ENCODE measurements around the gene WDR72.

The WDR72 gene

DNA sequence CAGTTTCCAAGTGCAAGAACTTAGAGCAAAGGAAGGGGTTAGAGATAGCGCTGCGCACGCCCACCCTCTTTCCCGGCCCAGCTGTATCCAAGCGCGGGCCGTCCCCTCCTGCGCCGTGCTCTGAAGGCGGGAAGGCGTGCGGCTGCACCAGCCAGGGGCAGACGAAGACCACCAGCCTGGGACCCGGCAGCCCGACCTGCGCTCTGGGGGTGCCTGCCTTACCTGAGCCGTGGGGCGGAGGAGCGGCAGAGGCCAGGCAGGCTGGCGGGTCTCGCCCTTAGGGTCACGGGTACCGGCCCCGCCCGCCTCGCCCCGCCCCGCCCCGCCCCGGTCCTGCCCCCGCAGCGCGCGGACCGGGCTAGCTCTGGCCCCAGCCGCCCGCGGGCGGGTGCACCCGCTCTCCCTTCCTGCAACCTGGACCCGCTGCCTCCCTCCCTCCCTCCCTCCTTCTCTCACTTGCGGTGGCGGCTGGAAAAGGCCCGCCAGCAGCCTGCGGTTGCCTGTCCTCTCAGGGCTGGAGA is at the start of gene WDR72:
TSS of gene WDR72 (minus strand) at position 253 of the 521 bp plus-strand sequence. CDS start 26,514 bp downstream, outside the sequence.
- TF ChIP-seq, protein P1, sequence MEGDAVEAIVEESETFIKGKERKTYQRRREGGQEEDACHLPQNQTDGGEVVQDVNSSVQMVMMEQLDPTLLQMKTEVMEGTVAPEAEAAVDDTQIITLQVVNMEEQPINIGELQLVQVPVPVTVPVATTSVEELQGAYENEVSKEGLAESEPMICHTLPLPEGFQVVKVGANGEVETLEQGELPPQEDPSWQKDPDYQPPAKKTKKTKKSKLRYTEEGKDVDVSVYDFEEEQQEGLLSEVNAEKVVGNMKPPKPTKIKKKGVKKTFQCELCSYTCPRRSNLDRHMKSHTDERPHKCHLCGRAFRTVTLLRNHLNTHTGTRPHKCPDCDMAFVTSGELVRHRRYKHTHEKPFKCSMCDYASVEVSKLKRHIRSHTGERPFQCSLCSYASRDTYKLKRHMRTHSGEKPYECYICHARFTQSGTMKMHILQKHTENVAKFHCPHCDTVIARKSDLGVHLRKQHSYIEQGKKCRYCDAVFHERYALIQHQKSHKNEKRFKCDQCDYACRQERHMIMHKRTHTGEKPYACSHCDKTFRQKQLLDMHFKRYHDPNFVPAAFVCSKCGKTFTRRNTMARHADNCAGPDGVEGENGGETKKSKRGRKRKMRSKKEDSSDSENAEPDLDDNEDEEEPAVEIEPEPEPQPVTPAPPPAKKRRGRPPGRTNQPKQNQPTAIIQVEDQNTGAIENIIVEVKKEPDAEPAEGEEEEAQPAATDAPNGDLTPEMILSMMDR (IDR thresholded peaks at IDR 0.05; ENCODE audit: borderline replicate concordance, insufficient read depth, low read depth, low read length): no peak
- H3K4me3 ChIP-seq (ENCODE audit: low read depth, low read length): no peak within 1 kb of the TSS

DNA sequence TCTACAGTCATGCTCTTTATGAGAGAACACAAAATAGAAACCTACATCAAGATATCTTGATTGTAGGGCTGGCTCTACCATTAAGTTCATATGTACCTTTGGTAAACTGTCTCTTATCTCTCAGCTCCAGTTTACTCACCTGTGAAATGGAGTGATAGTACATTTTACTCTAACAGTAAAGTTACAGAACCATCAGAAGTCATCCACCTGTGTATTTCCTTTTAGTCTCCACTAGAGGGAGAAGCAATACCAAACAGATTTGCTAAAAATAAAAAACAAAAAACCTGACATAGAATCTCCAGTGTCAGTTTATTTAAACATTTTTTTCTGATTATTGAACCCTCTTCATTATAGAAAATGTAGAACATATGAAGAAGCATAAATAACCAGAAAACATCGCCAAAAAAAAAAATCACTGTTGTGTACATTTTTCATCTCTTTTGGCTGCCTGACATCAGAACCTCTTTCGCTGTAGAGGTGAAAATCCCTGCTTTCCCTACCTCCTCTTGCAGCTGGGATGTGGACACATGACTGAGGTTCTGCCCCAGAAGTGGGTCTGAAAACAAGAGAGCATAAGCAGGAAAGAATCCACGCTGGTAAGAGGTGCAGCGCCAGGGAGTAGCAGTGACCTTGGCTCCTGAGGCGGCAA is 48.7 kb upstream of the WDR72 start:
- TF ChIP-seq, protein P1 (IDR thresholded peaks at IDR 0.05; ENCODE audit: borderline replicate concordance, insufficient read depth, low read depth, low read length): peak; percentile 46; the same call in 1 of the 2 replicates

DNA sequence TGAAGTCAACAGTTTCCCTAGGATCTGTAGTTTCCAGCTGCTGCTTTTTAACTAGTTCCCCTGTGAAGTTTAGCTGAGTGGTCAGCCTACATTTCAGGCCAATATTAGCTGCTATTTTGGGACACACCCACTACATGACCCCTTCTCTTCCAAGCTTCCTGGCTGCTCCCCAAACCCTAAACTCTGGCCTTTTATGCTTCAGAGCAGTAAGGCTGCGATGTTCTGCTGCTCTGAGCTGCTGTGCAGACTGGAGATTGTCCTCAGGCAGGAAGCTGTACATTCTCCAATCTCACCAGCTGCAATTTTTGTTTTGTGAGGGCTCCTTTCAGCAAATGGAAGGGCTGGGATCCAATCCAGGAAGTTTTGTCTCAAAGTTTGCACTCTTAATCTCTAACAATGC is 48.0 kb upstream of the WDR72 start:
- no peak overlapping the region for H3K4me3 ChIP-seq (ENCODE audit: low read depth, low read length)
- TF ChIP-seq, protein P1 (IDR thresholded peaks at IDR 0.05; ENCODE audit: borderline replicate concordance, insufficient read depth, low read depth, low read length): no peak

More for the DNA sequence above, 48.7 kb upstream of the WDR72 start:
- no peak overlapping the region for H3K4me3 ChIP-seq (ENCODE audit: low read depth, low read length)

DNA sequence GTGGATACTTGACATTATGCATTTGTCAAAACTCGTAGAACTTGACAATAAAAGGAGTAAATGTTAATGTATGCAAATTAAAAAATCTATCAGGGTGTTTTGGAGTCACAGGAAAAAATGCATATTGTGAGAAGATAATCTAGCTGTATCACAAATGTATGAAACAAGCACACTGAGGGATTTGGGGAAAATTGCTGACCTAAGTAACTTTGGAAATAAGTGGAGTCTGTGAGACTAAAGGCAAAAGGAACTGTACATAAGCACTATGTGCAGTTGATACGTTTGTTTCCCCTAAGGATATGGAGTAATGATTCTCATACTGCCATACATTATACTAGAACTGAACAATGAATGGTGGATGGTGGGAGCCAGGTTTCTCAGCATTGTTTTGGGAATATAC is 43.2 kb upstream of the WDR72 start:
- H3K4me3 ChIP-seq (ENCODE audit: low read depth, low read length): no peak overlapping the region
- TF ChIP-seq, protein P1 (IDR thresholded peaks at IDR 0.05; ENCODE audit: borderline replicate concordance, insufficient read depth, low read depth, low read length): no peak

DNA sequence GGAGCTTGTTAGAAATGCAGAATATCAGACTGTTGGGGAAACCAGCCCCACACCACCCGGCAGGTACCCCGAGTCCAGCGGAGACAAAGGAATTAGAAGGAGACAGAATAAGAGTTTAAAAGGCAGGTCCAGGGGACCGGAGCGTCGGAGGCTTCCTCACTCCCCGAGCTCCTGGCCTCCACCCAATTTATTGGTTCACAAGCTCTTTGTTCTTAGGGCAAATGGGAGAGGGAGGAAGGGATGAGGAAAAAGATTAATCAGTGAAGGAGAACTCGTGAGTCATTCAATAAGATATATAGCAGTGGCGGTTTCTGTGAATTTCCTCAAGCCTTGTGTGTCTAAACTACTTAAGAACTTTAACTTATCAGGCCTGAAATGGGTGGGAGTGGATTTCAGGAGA is 32.1 kb upstream of the WDR72 start:
- no peak overlapping the region for H3K4me3 ChIP-seq (ENCODE audit: low read depth, low read length)
- TF ChIP-seq, protein P1 (IDR thresholded peaks at IDR 0.05; ENCODE audit: borderline replicate concordance, insufficient read depth, low read depth, low read length): no peak

DNA sequence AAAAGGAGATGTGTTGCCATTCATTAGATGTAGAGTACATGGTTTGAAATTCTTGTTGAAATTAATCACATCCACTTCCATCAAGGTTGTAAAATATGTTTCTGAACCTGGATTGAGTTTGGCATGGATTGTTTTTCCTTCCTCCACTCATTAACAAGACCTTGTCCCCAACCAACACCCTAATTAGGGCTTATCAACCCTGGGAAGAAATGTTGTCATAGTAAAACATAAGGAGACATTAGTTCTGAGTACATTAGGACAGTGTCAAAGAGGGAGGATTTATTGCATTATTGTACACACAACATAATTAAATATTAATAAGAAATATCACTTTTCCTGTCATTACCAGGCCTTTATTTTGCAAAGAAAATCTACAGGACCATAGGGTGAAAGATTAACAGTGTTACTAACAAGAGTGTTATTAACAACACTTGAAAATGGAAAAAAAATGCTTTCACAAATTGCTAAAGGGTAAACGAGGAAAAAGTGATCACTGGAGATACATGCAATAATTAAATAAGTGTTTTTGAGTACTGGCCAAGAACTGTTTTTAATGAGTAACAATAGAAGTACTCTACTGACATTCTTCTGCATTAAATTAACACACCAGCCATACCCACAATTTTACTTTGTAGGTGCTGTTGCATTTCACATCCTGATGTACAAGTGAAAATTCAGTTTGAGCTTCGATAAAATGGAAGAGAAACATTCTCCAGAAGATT is 30.4 kb upstream of the WDR72 start:
- H3K4me3 ChIP-seq (ENCODE audit: low read depth, low read length): no peak overlapping the region
- TF ChIP-seq, protein P1 (IDR thresholded peaks at IDR 0.05; ENCODE audit: borderline replicate concordance, insufficient read depth, low read depth, low read length): no peak
